Activated naive CD8-positive, alpha-beta T cell treated with anti-CD3 and anti-CD28 coated beads for 36 hours (primary cell): ENCODE results near the gene TSR3. TPM values are rescaled to one million over a fixed set of nuclear protein-coding genes. Genes with fewer than 3 reads are reported as not detected.
A peak's percentile ranks its signal among the peaks of the same experiment; 100 is the strongest.

ENCODE experiments used
- DNase-seq: peaks from one replicate; pipeline ENCODE4 v3.0.0; 2021
- H3K27ac Mint-ChIP-seq: one replicate; pipeline ENCODE4 v1.8.0; 2022; ENCODE audit warnings: mild to moderate bottlenecking, moderate library complexity, mixed read lengths
- H3K27me3 Mint-ChIP-seq: one replicate; pipeline ENCODE4 v1.8.0; 2022; ENCODE audit warnings: mild to moderate bottlenecking, mixed read lengths
- H3K36me3 Mint-ChIP-seq: one replicate; pipeline ENCODE4 v1.8.0; 2021; ENCODE audit warnings: mild to moderate bottlenecking, mixed read lengths
- H3K4me1 Mint-ChIP-seq: one replicate; pipeline ENCODE4 v1.8.0; 2021; ENCODE audit warnings: mixed read lengths
- H3K4me3 Mint-ChIP-seq: one replicate; pipeline ENCODE4 v1.8.0; 2022; ENCODE audit warnings: mild to moderate bottlenecking, moderate library complexity, mixed read lengths
- H3K9me3 Mint-ChIP-seq: one replicate; pipeline ENCODE4 v1.8.0; 2022; ENCODE audit warnings: mixed read lengths
- total RNA-seq, 2 experiments: library from RNA; stranded (reverse); gene quantifications; one replicate each; pipeline ENCODE4 v1.2.3, GENCODE V29; 2021

The TSR3 gene
- 10 to 100 TPM; 80.3 to 82.6 TPM for total RNA-seq

GRCh38 chr16:1351582-1352362 lies at the start of gene TSR3, which contains the start of gene GNPTG:
Gene TSR3 (minus strand): TSS chr16:1351878. CDS start chr16:1351804, 74 bp downstream.
Gene GNPTG (plus strand): TSS chr16:1351931. CDS start chr16:1351966, 35 bp downstream.
- H3K27ac Mint-ChIP-seq = peak within 1 kb of the TSS; percentile 74
- peak within 1 kb of the TSS; percentile 89 for H3K4me3 Mint-ChIP-seq
- peak; percentile 94 for DNase-seq
- H3K27me3 Mint-ChIP-seq = no peaks in the 10 kb centered on the region
- no peaks in the 10 kb centered on the region for H3K9me3 Mint-ChIP-seq
- H3K4me1 Mint-ChIP-seq = peaks cover 21% of the 10 kb centered on the region
- peaks cover 4% of the 10 kb centered on the region for H3K36me3 Mint-ChIP-seq

- H3K4me3 Mint-ChIP-seq = no peak overlapping the region
- H3K36me3 Mint-ChIP-seq = peaks cover 3% of the 10 kb centered on the region
- H3K27me3 Mint-ChIP-seq = no peaks in the 10 kb centered on the region
- no peaks in the 10 kb centered on the region for H3K9me3 Mint-ChIP-seq
- no peaks in the 10 kb centered on the region for H3K4me1 Mint-ChIP-seq
- no peak overlapping the region for H3K27ac Mint-ChIP-seq
- DNase-seq = no peak
Measured at GRCh38 chr16:1401061-1401757, 49.5 kb upstream of the TSR3 start.

- Mint-ChIP-seq H3K27ac (no peak overlapping the region), H3K36me3 (peaks cover 3% of the 10 kb centered on the region)
Measured at GRCh38 chr16:1398826-1399581, 47.3 kb upstream of the TSR3 start.

GRCh38 chr16:1398351-1398750 lies 46.7 kb upstream of the TSR3 start:
- Mint-ChIP-seq H3K9me3 (no peaks in the 10 kb centered on the region), H3K4me3 (no peak overlapping the region), H3K4me1 (no peaks in the 10 kb centered on the region), H3K27ac (no peak overlapping the region), H3K27me3 (no peaks in the 10 kb centered on the region), H3K36me3 (peaks cover 3% of the 10 kb centered on the region)
- no peak for DNase-seq

More at GRCh38 chr16:1398826-1399581, 47.3 kb upstream of the TSR3 start:
- no peak for DNase-seq
- Mint-ChIP-seq H3K9me3 (no peaks in the 10 kb centered on the region), H3K4me1 (no peaks in the 10 kb centered on the region), H3K4me3 (no peak overlapping the region), H3K27me3 (no peaks in the 10 kb centered on the region)

GRCh38 chr16:1397779-1398178 lies 46.1 kb upstream of the TSR3 start:
- DNase-seq = no peak
- Mint-ChIP-seq H3K9me3 (no peaks in the 10 kb centered on the region), H3K4me3 (no peak overlapping the region), H3K27me3 (no peaks in the 10 kb centered on the region), H3K36me3 (peaks cover 3% of the 10 kb centered on the region), H3K4me1 (no peaks in the 10 kb centered on the region), H3K27ac (no peak overlapping the region)

GRCh38 chr16:1395444-1396031 lies 43.9 kb upstream of the TSR3 start:
- no peaks in the 10 kb centered on the region for H3K9me3 Mint-ChIP-seq
- no peaks in the 10 kb centered on the region for H3K4me1 Mint-ChIP-seq
- no peak overlapping the region for H3K27ac Mint-ChIP-seq
- no peak overlapping the region for H3K4me3 Mint-ChIP-seq
- H3K36me3 Mint-ChIP-seq = peaks cover 6% of the 10 kb centered on the region
- H3K27me3 Mint-ChIP-seq = no peaks in the 10 kb centered on the region
- DNase-seq = no peak

- Mint-ChIP-seq H3K9me3 (no peaks in the 10 kb centered on the region), H3K4me3 (no peak overlapping the region), H3K27me3 (no peaks in the 10 kb centered on the region), H3K4me1 (no peaks in the 10 kb centered on the region), H3K36me3 (peaks cover 6% of the 10 kb centered on the region), H3K27ac (no peak overlapping the region)
- no peak for DNase-seq
Measured at GRCh38 chr16:1394367-1394951, 42.8 kb upstream of the TSR3 start.

GRCh38 chr16:1393613-1394176 lies 42.0 kb upstream of the TSR3 start:
- H3K27me3 Mint-ChIP-seq = no peaks in the 10 kb centered on the region
- H3K4me1 Mint-ChIP-seq = no peaks in the 10 kb centered on the region
- H3K36me3 Mint-ChIP-seq = peaks cover 6% of the 10 kb centered on the region
- H3K9me3 Mint-ChIP-seq = no peaks in the 10 kb centered on the region
- H3K27ac Mint-ChIP-seq = no peak overlapping the region
- DNase-seq = no peak
- no peak overlapping the region for H3K4me3 Mint-ChIP-seq

- Mint-ChIP-seq H3K36me3 (peaks cover 6% of the 10 kb centered on the region), H3K4me1 (no peaks in the 10 kb centered on the region), H3K27ac (no peak overlapping the region), H3K27me3 (no peaks in the 10 kb centered on the region), H3K9me3 (no peaks in the 10 kb centered on the region), H3K4me3 (no peak overlapping the region)
- DNase-seq = no peak
Measured at GRCh38 chr16:1392826-1393225, 41.1 kb upstream of the TSR3 start.

GRCh38 chr16:1390239-1390779 lies 38.6 kb upstream of the TSR3 start:
- no peaks in the 10 kb centered on the region for H3K27me3 Mint-ChIP-seq
- peaks cover 3% of the 10 kb centered on the region for H3K36me3 Mint-ChIP-seq

GRCh38 chr16:1389762-1390161 lies 38.1 kb upstream of the TSR3 start:
- Mint-ChIP-seq H3K27ac (no peak overlapping the region), H3K36me3 (peaks cover 3% of the 10 kb centered on the region), H3K27me3 (no peaks in the 10 kb centered on the region), H3K9me3 (no peaks in the 10 kb centered on the region), H3K4me1 (no peaks in the 10 kb centered on the region), H3K4me3 (no peak overlapping the region)
- no peak for DNase-seq

More at GRCh38 chr16:1390239-1390779, 38.6 kb upstream of the TSR3 start:
- no peak overlapping the region for H3K27ac Mint-ChIP-seq
- H3K4me1 Mint-ChIP-seq = no peaks in the 10 kb centered on the region
- H3K9me3 Mint-ChIP-seq = no peaks in the 10 kb centered on the region
- no peak overlapping the region for H3K4me3 Mint-ChIP-seq
- DNase-seq = no peak

GRCh38 chr16:1387331-1387730 lies 35.7 kb upstream of the TSR3 start:
- Mint-ChIP-seq H3K4me1 (no peaks in the 10 kb centered on the region), H3K27ac (no peak overlapping the region), H3K36me3 (peaks cover 3% of the 10 kb centered on the region), H3K9me3 (no peaks in the 10 kb centered on the region), H3K4me3 (no peak overlapping the region), H3K27me3 (no peaks in the 10 kb centered on the region)
- no peak for DNase-seq

GRCh38 chr16:1385232-1385631 lies 33.6 kb upstream of the TSR3 start:
- H3K36me3 Mint-ChIP-seq = no peaks in the 10 kb centered on the region
- no peaks in the 10 kb centered on the region for H3K9me3 Mint-ChIP-seq
- no peaks in the 10 kb centered on the region for H3K27me3 Mint-ChIP-seq
- no peak overlapping the region for H3K27ac Mint-ChIP-seq
- H3K4me3 Mint-ChIP-seq = no peak overlapping the region
- DNase-seq = no peak
- peaks cover under 1% of the 10 kb centered on the region for H3K4me1 Mint-ChIP-seq

GRCh38 chr16:1383556-1383955 lies 31.9 kb upstream of the TSR3 start:
- peaks cover 2% of the 10 kb centered on the region for H3K36me3 Mint-ChIP-seq
- no peaks in the 10 kb centered on the region for H3K27me3 Mint-ChIP-seq
- no peak overlapping the region for H3K4me3 Mint-ChIP-seq
- H3K9me3 Mint-ChIP-seq = no peaks in the 10 kb centered on the region
- no peak overlapping the region for H3K27ac Mint-ChIP-seq
- H3K4me1 Mint-ChIP-seq = peaks cover 6% of the 10 kb centered on the region
- DNase-seq = no peak
